H1 (cell line): ENCODE measurements around the gene SLC38A8. TPM values are rescaled to one million over a fixed set of nuclear protein-coding genes. Genes with fewer than 3 reads are reported as not detected.

ENCODE experiments used
- CTCF ChIA-PET: fragments of 300-600 bp; sonication (Branson Sonifier 250); formaldehyde crosslinking; loops from one replicate; lab custom pipeline; 2021; ENCODE audit not compliant: partially characterized antibody; lab: Charles Lee
- POLR2A ChIA-PET: fragments of 300-600 bp; sonication (Branson Sonifier 250); formaldehyde crosslinking; loops from one replicate; lab custom pipeline; 2021; ENCODE audit warnings: inconsistent platforms; ENCODE audit not compliant: partially characterized antibody; lab: Charles Lee
- DNase-seq, 2 experiments: peaks; one replicate each; pipeline versions ENCODE4 v3.0.0 to v3.0.0-alpha.2; 2010 to 2022; ENCODE audit warnings: low spot score in 2 of 2, low read depth in 1 of 2, mixed read lengths in 1 of 2
- FAIRE-seq: peaks from 2 replicates; lab custom pipeline; 2011; peaks lifted over from hg19 to GRCh38; lab: Jason Lieb, UNC
- H2AFZ ChIP-seq: 2 replicates; pipeline ENCODE4 v1.8.1; 2012; ENCODE audit warnings: low read length, inconsistent platforms
- H2AK5ac ChIP-seq: 2 replicates; pipeline ENCODE4 v1.6.1; 2013; ENCODE audit warnings: low read depth, low read length
- H2BK120ac ChIP-seq: replicated peaks from 2 replicates; pipeline ENCODE3; 2013; ENCODE audit warnings: low read depth, low read length, inconsistent platforms
- H2BK12ac ChIP-seq: 2 replicates; pipeline ENCODE4 v1.6.1; 2013; ENCODE audit warnings: low read depth, low read length
- H2BK15ac ChIP-seq: 2 replicates; pipeline ENCODE4 v1.6.1; 2013; ENCODE audit warnings: low read length
- H2BK20ac ChIP-seq: 2 replicates; pipeline ENCODE4 v1.6.1; 2013; ENCODE audit warnings: low read length
- H2BK5ac ChIP-seq: 2 replicates; pipeline ENCODE4 v1.6.1; 2013; ENCODE audit warnings: low read depth, low read length
- H3K14ac ChIP-seq: 2 replicates; pipeline ENCODE4 v1.6.1; 2013; ENCODE audit warnings: inconsistent platforms; ENCODE audit not compliant: insufficient read length
- H3K18ac ChIP-seq: 2 replicates; pipeline ENCODE4 v1.6.1; 2013; ENCODE audit warnings: low read length; ENCODE audit errors: extremely low read depth
- H3K23ac ChIP-seq: 2 replicates; pipeline ENCODE4 v1.6.1; 2013; ENCODE audit warnings: inconsistent platforms; ENCODE audit not compliant: insufficient read length
- H3K23me2 ChIP-seq: 2 replicates; pipeline ENCODE4 v1.6.1; 2013; ENCODE audit warnings: low read depth, low read length
- H3K27ac ChIP-seq: 2 replicates; pipeline ENCODE4 v1.6.1; 2011; ENCODE audit warnings: low read depth, low read length, inconsistent platforms
- H3K27me3 ChIP-seq, 4 experiments: replicated peaks in 1 of 4; 1 replicate in 1 of 4; 2 replicates in 3 of 4; pipeline versions ENCODE4 v1.6.1 to v1.8.1; 2011 to 2013; ENCODE audit warnings: low read length in 3 of 4, mild to moderate bottlenecking in 3 of 4, inconsistent platforms in 2 of 4, mixed read lengths in 2 of 4, moderate library complexity in 1 of 4; ENCODE audit not compliant: control insufficient read depth in 3 of 4, insufficient read depth in 3 of 4; ENCODE audit errors: extremely low read depth in 1 of 4
- H3K36me3 ChIP-seq, 4 experiments: 2 replicates each; pipeline versions ENCODE4 v1.6.1 to v1.8.1; 2011 to 2013; ENCODE audit warnings: mild to moderate bottlenecking in 4 of 4, low read length in 3 of 4, moderate library complexity in 2 of 4, control low read depth in 1 of 4, inconsistent platforms in 1 of 4; ENCODE audit not compliant: insufficient read depth in 4 of 4, control insufficient read depth in 2 of 4
- H3K4ac ChIP-seq: replicated peaks from 2 replicates; pipeline ENCODE3; 2013; ENCODE audit warnings: low read length, low read depth, mixed read lengths, inconsistent platforms; ENCODE audit not compliant: insufficient read length
- H3K4me1 ChIP-seq, 4 experiments: replicated peaks in 1 of 4; 1 replicate in 1 of 4; 2 replicates in 3 of 4; pipeline versions ENCODE4 v1.6.1 to v1.8.1; 2011 to 2013; ENCODE audit warnings: low read length in 3 of 4, inconsistent platforms in 2 of 4, mixed read lengths in 1 of 4; ENCODE audit not compliant: insufficient read depth in 4 of 4, control insufficient read depth in 3 of 4
- H3K4me2 ChIP-seq, 2 experiments: 2 replicates each; pipeline versions ENCODE4 v1.6.1 to v1.8.1; 2011 to 2013; ENCODE audit warnings: low read depth in 2 of 2, low read length in 2 of 2, control low read depth in 1 of 2, inconsistent platforms in 1 of 2, mild to moderate bottlenecking in 1 of 2; ENCODE audit not compliant: insufficient read depth in 1 of 2
- H3K4me3 ChIP-seq, 4 experiments: fragments of 200-600, 300-600 bp in 1 of 4; sonication (generic), shearing (Covaris generic), sonication (Bioruptor Twin) in 1 of 4; 2 replicates each; pipeline versions ENCODE4 v1.5.1 to v1.8.1; 2011 to 2016; ENCODE audit warnings: low read length in 4 of 4, low read depth in 3 of 4, control low read depth in 2 of 4, inconsistent platforms in 2 of 4, mild to moderate bottlenecking in 2 of 4, mixed read lengths in 1 of 4, moderate library complexity in 1 of 4; ENCODE audit not compliant: insufficient read depth in 2 of 4; ENCODE audit errors: extremely low read depth in 1 of 4
- H3K56ac ChIP-seq: replicated peaks from 2 replicates; pipeline ENCODE3; 2013; ENCODE audit warnings: low read depth, mild to moderate bottlenecking, mixed read lengths, low read length, inconsistent platforms; ENCODE audit not compliant: insufficient read length
- H3K79me1 ChIP-seq: 2 replicates; pipeline ENCODE4 v1.6.1; 2013; ENCODE audit warnings: low read depth, low read length, control low read depth
- H3K79me2 ChIP-seq, 2 experiments: 2 replicates each; pipeline versions ENCODE4 v1.6.1 to v1.8.1; 2012 to 2013; ENCODE audit warnings: low read length in 2 of 2, mild to moderate bottlenecking in 2 of 2, inconsistent platforms in 1 of 2; ENCODE audit not compliant: insufficient read depth in 2 of 2, control insufficient read depth in 1 of 2
- H3K9ac ChIP-seq, 4 experiments: replicated peaks in 1 of 4; 1 replicate in 1 of 4; 2 replicates in 3 of 4; pipeline versions ENCODE4 v1.6.1 to v1.8.1; 2011 to 2013; ENCODE audit warnings: low read depth in 3 of 4, low read length in 3 of 4, control low read depth in 2 of 4, mild to moderate bottlenecking in 2 of 4, moderate library complexity in 2 of 4, inconsistent platforms in 1 of 4; ENCODE audit errors: extremely low read depth in 1 of 4
- H3K9me3 ChIP-seq, 2 experiments: 2 replicates each; pipeline versions ENCODE4 v1.6.1 to v1.8.1; 2012 to 2013; ENCODE audit warnings: mild to moderate bottlenecking in 2 of 2, moderate library complexity in 2 of 2, control low read depth in 1 of 2, inconsistent platforms in 1 of 2, low read depth in 1 of 2, low read length in 1 of 2, mixed read lengths in 1 of 2; ENCODE audit not compliant: insufficient read depth in 2 of 2
- H4K20me1 ChIP-seq, 2 experiments: replicated peaks in 1 of 2; 2 replicates each; pipeline versions ENCODE3 to v1.8.1; 2011 to 2013; ENCODE audit warnings: inconsistent platforms in 2 of 2, low read length in 2 of 2, mild to moderate bottlenecking in 1 of 2; ENCODE audit not compliant: insufficient read depth in 2 of 2, control insufficient read depth in 1 of 2
- H4K5ac ChIP-seq: 2 replicates; pipeline ENCODE4 v1.6.1; 2013; ENCODE audit warnings: low read length, low read depth, mixed read lengths, inconsistent platforms; ENCODE audit not compliant: insufficient read length
- H4K8ac ChIP-seq: 2 replicates; pipeline ENCODE4 v1.8.0; 2013; ENCODE audit warnings: mild to moderate bottlenecking, moderate library complexity, low read length, inconsistent platforms; ENCODE audit not compliant: insufficient read depth; ENCODE audit errors: extremely low read depth
- H4K91ac ChIP-seq: replicated peaks from 2 replicates; pipeline ENCODE3; 2013; ENCODE audit warnings: low read length, mixed read lengths, inconsistent platforms; ENCODE audit not compliant: insufficient read length
- EP300 ChIP-seq, 2 experiments: IDR thresholded peaks; 1 replicate in 1 of 2; 2 replicates in 1 of 2; pipeline ENCODE4 v1.6.1; 2011 to 2012; ENCODE audit warnings: low read depth in 2 of 2, low read length in 2 of 2, mild to moderate bottlenecking in 2 of 2, borderline replicate concordance in 1 of 2, inconsistent platforms in 1 of 2, moderate library complexity in 1 of 2
- FOSL1 ChIP-seq: IDR thresholded peaks from 2 replicates; pipeline ENCODE4 v1.6.1; 2011; ENCODE audit warnings: mild to moderate bottlenecking, low read depth, low read length, moderate library complexity; ENCODE audit not compliant: insufficient read depth
- GTF2F1 ChIP-seq: IDR thresholded peaks from 2 replicates; pipeline ENCODE4 v1.6.1; 2012; ENCODE audit warnings: low read depth, low read length, improper control_type of control experiment, borderline replicate concordance
- JUND ChIP-seq: IDR thresholded peaks from 2 replicates; pipeline ENCODE4 v1.6.1; 2011; ENCODE audit warnings: mild to moderate bottlenecking, improper control_type of control experiment, low read length
- KDM4A ChIP-seq: IDR thresholded peaks from one replicate; pipeline ENCODE4 v1.7.1; 2012; ENCODE audit warnings: low read depth, mild to moderate bottlenecking, moderate library complexity, low read length, inconsistent platforms; ENCODE audit not compliant: severe bottlenecking
- KDM5A ChIP-seq: fragments of 200-600 bp; IDR thresholded peaks from 2 replicates; pipeline ENCODE4 v1.7.1; 2012; ENCODE audit warnings: mild to moderate bottlenecking, low read length, inconsistent platforms, mixed read lengths
- PHF8 ChIP-seq: fragments of 200-600 bp; sonication (generic); conservative IDR thresholded peaks from 2 replicates; pipeline ENCODE4 v1.7.1; 2012; ENCODE audit warnings: low read depth, mild to moderate bottlenecking, inconsistent platforms, low read length, moderate library complexity
- RAD21 ChIP-seq, 2 experiments: IDR thresholded peaks in 1 of 2; conservative IDR thresholded peaks in 1 of 2; 2 replicates each; pipeline ENCODE4 v1.6.1; 2011; ENCODE audit warnings: low read depth in 2 of 2, low read length in 2 of 2, improper control_type of control experiment in 1 of 2, inconsistent platforms in 1 of 2, mild to moderate bottlenecking in 1 of 2, moderate library complexity in 1 of 2
- RBBP5 ChIP-seq: IDR thresholded peaks from 2 replicates; pipeline ENCODE4 v1.7.1; 2012; ENCODE audit warnings: low read depth, mild to moderate bottlenecking, inconsistent platforms, low read length, moderate library complexity, borderline replicate concordance
- RNF2 ChIP-seq: fragments of 200-900, 300-1000 bp; sonication (generic); IDR thresholded peaks from 2 replicates; pipeline ENCODE4 v1.7.1; 2016; ENCODE audit warnings: borderline replicate concordance, low read depth, mild to moderate bottlenecking, antibody characterized with exemption, low read length; ENCODE audit not compliant: poor library complexity, severe bottlenecking; ENCODE audit errors: missing control alignments
- SP1 ChIP-seq: IDR thresholded peaks from 2 replicates; pipeline ENCODE4 v1.6.1; 2011; ENCODE audit warnings: low read depth, low read length
- SP4 ChIP-seq: IDR thresholded peaks from 2 replicates; pipeline ENCODE4 v1.6.1; 2012; ENCODE audit warnings: low read length, inconsistent platforms
- SRF ChIP-seq: IDR thresholded peaks from 2 replicates; pipeline ENCODE4 v1.6.1; 2011; ENCODE audit warnings: mild to moderate bottlenecking, low read depth, low read length, moderate library complexity
- SUZ12 ChIP-seq: fragments of 200-600 bp; sonication (generic); IDR thresholded peaks from 2 replicates; pipeline ENCODE4 v1.6.1; 2012; ENCODE audit warnings: mild to moderate bottlenecking, inconsistent platforms, low read length, moderate library complexity, mixed read lengths
- WGBS, 2 experiments: shearing (Covaris generic) in 1 of 2; methylation state at CpG; one replicate each; pipeline versions ENCODE4 v1.1.6 to v1.1.7; 2013 to 2015; ENCODE audit warnings: low lambda C conversion rate in 2 of 2, mixed read lengths in 2 of 2, inconsistent platforms in 1 of 2, low coverage in 1 of 2, missing lambda C conversion rate in 1 of 2; ENCODE audit not compliant: insufficient replicate concordance in 2 of 2, insufficient coverage in 1 of 2, insufficient read length in 1 of 2; ENCODE audit errors: extremely low coverage in 1 of 2, missing lambda C conversion rate in 1 of 2; 5-methylcytosine and 5-hydroxymethylcytosine counted together
- polyA plus RNA-seq, 7 experiments: library from polyadenylated mRNA; depleted of rRNA in 3 of 7; stranded (reverse) in 5 of 7; unstranded in 2 of 7; fragments of >200 nt in 5 of 7; fragments of 200-250 nt in 2 of 7; gene quantifications; 1 replicate in 5 of 7; 2 replicates in 1 of 7; 4 replicates in 1 of 7; pipeline versions ENCODE4 v1.2.1 to v1.2.3, GENCODE V29; 2011 to 2013; ENCODE audit warnings: missing spikeins in 2 of 7, mixed read lengths in 2 of 7
- total RNA-seq: library from RNA; stranded (reverse); fragmentation: NEBNext Ultra II Directional; extraction: Animal tissue kit (Norgen Biotek cat#: 25700); gene quantifications from 2 replicates; pipeline ENCODE4 v1.2.1, GENCODE V29; 2021

The SLC38A8 gene
- total and polyA plus RNA-seq, 2 of the 8 experiments (the other 6 are each of a cell fraction or from before 2014, with no cell fraction given) = 0.08 TPM; not detected in 1

GRCh38 chr16:84009282-84009681 lies 33.3 kb downstream of the SLC38A8 start:
- Histone ChIP-seq H3K79me2 (no peaks in the 10 kb centered on the region), H4K5ac (no peak overlapping the region), H2BK120ac (no peak overlapping the region), H2AK5ac (no peak overlapping the region), H3K4ac (no peak overlapping the region), H3K4me3 (no peak overlapping the region), H3K4me2 (no peak overlapping the region), H2BK20ac (no peak overlapping the region), H3K27me3 (no peaks in the 10 kb centered on the region; a peak in 1 of 7 replicates), H2AFZ (no peak overlapping the region), H3K23ac (no peak overlapping the region), H2BK12ac (no peak overlapping the region), H3K27ac (no peak overlapping the region), H4K8ac (no peak overlapping the region), H3K9me3 (no peaks in the 10 kb centered on the region), H3K4me1 (no peaks in the 10 kb centered on the region), H4K20me1 (no peaks in the 10 kb centered on the region), H3K79me1 (no peaks in the 10 kb centered on the region), H3K36me3 (no peaks in the 10 kb centered on the region), H3K9ac (no peak overlapping the region), H3K23me2 (no peaks in the 10 kb centered on the region), H3K18ac (no peak overlapping the region), H3K14ac (no peak overlapping the region), H4K91ac (no peak overlapping the region), H2BK5ac (no peak overlapping the region), H2BK15ac (no peak overlapping the region), H3K56ac (no peak overlapping the region)
- POLR2A ChIA-PET = interaction anchor here (0.6 to 1.1 kb wide), 2 partner anchors 11 to 23 kb away, joined by 3 to 4 read pairs; no protein-coding TSS in a partner anchor
- FAIRE-seq (no peak), DNase-seq (no peak)
- WGBS, 2 experiments = 91% methylated on average over 6 of the region's 6 CpGs; no CpG with 5 or more reads in 1 of the 2 experiments
- CTCF ChIA-PET = interaction anchor here (1.2 to 1.4 kb wide), 2 partner anchors 15 to 53 kb away, joined by 3 to 7 read pairs; no protein-coding TSS in a partner anchor
- TF ChIP-seq KDM4A = no peak
- TF ChIP-seq PHF8 = no peak
- TF ChIP-seq SP4 = no peak
- no peak for TF ChIP-seq SUZ12
- no peak for TF ChIP-seq JUND
- no peak for TF ChIP-seq SRF
- no peak for TF ChIP-seq RNF2
- no peak for TF ChIP-seq GTF2F1
- no peak for TF ChIP-seq KDM5A
- TF ChIP-seq RAD21 (IDR thresholded peaks at IDR 0.05 in 1 of 2, conservative IDR thresholded peaks at IDR 0.05 in 1 of 2; ENCODE audit: low read depth in 2 of 2, low read length in 2 of 2) = no peak
- no peak for TF ChIP-seq FOSL1
- TF ChIP-seq RBBP5 = no peak
- no peak for TF ChIP-seq SP1
- TF ChIP-seq EP300 (IDR thresholded peaks at IDR 0.05; ENCODE audit: borderline replicate concordance in 1 of 2, low read depth in 2 of 2, low read length in 2 of 2) = no peak
